Fibroblast of lung (primary cell): ENCODE measurements around the gene SNAPC5. TPM values are rescaled to one million over a fixed set of nuclear protein-coding genes. Genes with fewer than 3 reads are reported as not detected.
A peak's percentile ranks its signal among the peaks of the same experiment; 100 is the strongest.

Source experiments
- DNase-seq, 2 donors: peaks; one replicate each; pipeline versions ENCODE4 v3.0.0 to v3.0.0-alpha.2; 2010; ENCODE audit warnings: low read depth in 2 of 2
- H2AFZ ChIP-seq: 2 replicates; pipeline ENCODE4 v1.5.1; 2012; ENCODE audit warnings: low read length, control low read depth, inconsistent platforms
- H3K27ac ChIP-seq: 2 replicates; pipeline ENCODE4 v1.5.1; 2011; ENCODE audit warnings: low read length, control low read depth; ENCODE audit not compliant: insufficient read depth
- H3K27me3 ChIP-seq: 2 replicates; pipeline ENCODE4 v1.5.1; 2011; ENCODE audit warnings: mild to moderate bottlenecking, low read length; ENCODE audit not compliant: control insufficient read depth, insufficient read depth
- H3K36me3 ChIP-seq: 2 replicates; pipeline ENCODE4 v1.5.1; 2011; ENCODE audit warnings: low read length; ENCODE audit not compliant: control insufficient read depth, insufficient read depth
- H3K4me1 ChIP-seq: 2 replicates; pipeline ENCODE4 v1.5.1; 2011; ENCODE audit warnings: low read length; ENCODE audit not compliant: control insufficient read depth, insufficient read depth; ENCODE audit errors: extremely low read depth
- H3K4me2 ChIP-seq: 2 replicates; pipeline ENCODE4 v1.5.1; 2011; ENCODE audit warnings: low read length, control low read depth; ENCODE audit not compliant: insufficient read depth; ENCODE audit errors: extremely low read depth
- H3K4me3 ChIP-seq, 4 experiments: fragments of 200-600 bp in 1 of 4; sonication (generic) in 1 of 4; replicated peaks in 1 of 4; 2 replicates each; pipeline ENCODE4 v1.5.1; 2011 to 2016; ENCODE audit warnings: low read length in 4 of 4, low read depth in 3 of 4, mild to moderate bottlenecking in 3 of 4, control low read depth in 2 of 4, inconsistent platforms in 1 of 4, mixed read lengths in 1 of 4; ENCODE audit not compliant: insufficient read depth in 1 of 4; ENCODE audit errors: control extremely low read depth in 1 of 4
- H3K79me2 ChIP-seq: 2 replicates; pipeline ENCODE4 v1.5.1; 2012; ENCODE audit warnings: mild to moderate bottlenecking, low read length, inconsistent platforms; ENCODE audit not compliant: control insufficient read depth, insufficient read depth
- H3K9ac ChIP-seq: 2 replicates; pipeline ENCODE4 v1.5.1; 2011; ENCODE audit warnings: mild to moderate bottlenecking, low read length, control low read depth; ENCODE audit not compliant: insufficient read depth
- H3K9me3 ChIP-seq: 2 replicates; pipeline ENCODE4 v1.5.1; 2012; ENCODE audit warnings: low read depth, low read length; ENCODE audit not compliant: control insufficient read depth, insufficient read depth
- H4K20me1 ChIP-seq: 2 replicates; pipeline ENCODE4 v1.5.1; 2011; ENCODE audit warnings: low read length; ENCODE audit not compliant: control insufficient read depth, insufficient read depth; ENCODE audit errors: extremely low read depth
- CTCF ChIP-seq, 2 donors: IDR thresholded peaks in 1 of 2; conservative IDR thresholded peaks in 1 of 2; 1 replicate in 1 of 2; 2 replicates in 1 of 2; pipeline ENCODE4 v1.5.1; 2011 to 2012; ENCODE audit warnings: low read length in 2 of 2, control low read depth in 1 of 2, inconsistent platforms in 1 of 2, low read depth in 1 of 2, mild to moderate bottlenecking in 1 of 2
- EZH2 ChIP-seq: IDR thresholded peaks from 2 replicates; pipeline ENCODE4 v1.5.1; 2012; ENCODE audit warnings: low read length, control low read depth, mild to moderate bottlenecking; ENCODE audit errors: missing control alignments
- polyA minus RNA-seq: library from RNA; depleted of rRNA, polyadenylated mRNA; stranded (reverse); fragments of >200 nt; gene quantifications from 2 replicates; pipeline ENCODE4 v1.2.3, GENCODE V29; 2011; ENCODE audit warnings: low replicate concordance
- polyA plus RNA-seq, 2 donors: library from polyadenylated mRNA; depleted of rRNA in 1 of 2; stranded (reverse) in 1 of 2; unstranded in 1 of 2; fragments of >200 nt; gene quantifications; 2 replicates each; pipeline ENCODE4 v1.2.1, GENCODE V29; 2011 to 2012; ENCODE audit warnings: missing spikeins in 1 of 2
- total RNA-seq: library from RNA; depleted of rRNA; stranded (reverse); fragments of >200 nt; gene quantifications from 2 replicates; pipeline ENCODE4 v1.2.1, GENCODE V29; 2014

SNAPC5 gene
- total RNA-seq, result 28.6 and 36.5 TPM in 2 replicates
- polyA plus RNA-seq, result 40.3 and 48.2 TPM in 2 replicates
- 26.9 and 28.3 TPM in 2 replicates for polyA plus RNA-seq (2012)
- 2.2 and 8.3 TPM in 2 replicates for polyA minus RNA-seq

- no peaks in the 10 kb centered on the region for H4K20me1 ChIP-seq
Measured at GRCh38 chr15:66497502-66498455, at the start of gene SNAPC5. Gene SNAPC5 (minus strand): TSS chr15:66497762. CDS start chr15:66497731, 31 bp downstream.

GRCh38 chr15:66545255-66545654, 47.7 kb upstream of the SNAPC5 start:
- Histone ChIP-seq H3K9ac (no peak overlapping the region), H3K4me1 (no peaks in the 10 kb centered on the region), H3K27me3 (no peaks in the 10 kb centered on the region), H3K36me3 (peaks cover 4% of the 10 kb centered on the region), H4K20me1 (no peaks in the 10 kb centered on the region), H3K9me3 (no peaks in the 10 kb centered on the region), H3K27ac (no peak overlapping the region), H3K79me2 (no peaks in the 10 kb centered on the region), H3K4me3 (no peak overlapping the region), H2AFZ (no peak overlapping the region), H3K4me2 (no peak overlapping the region)
- DNase-seq, result no peak
- TF ChIP-seq EZH2 (no peak), CTCF (conservative IDR thresholded peaks at IDR 0.05 in 1 of 2, IDR thresholded peaks at IDR 0.05 in 1 of 2; ENCODE audit: low read depth in 1 of 2, low read length in 2 of 2) (no peak)

More at GRCh38 chr15:66497502-66498455, at the start of gene SNAPC5:
- H3K9me3 ChIP-seq, result no peaks in the 10 kb centered on the region
- peak within 1 kb of the TSS; percentile 82 for H3K4me2 ChIP-seq
- H3K79me2 ChIP-seq, result peaks cover 34% of the 10 kb centered on the region
- TF ChIP-seq EZH2, result no peak
- TF ChIP-seq CTCF (conservative IDR thresholded peaks at IDR 0.05 in 1 of 2, IDR thresholded peaks at IDR 0.05 in 1 of 2; ENCODE audit: low read depth in 1 of 2, low read length in 2 of 2), result peak; percentile 83 to 89
- H2AFZ ChIP-seq, result peak within 1 kb of the TSS; percentile 56
- H3K27ac ChIP-seq, result peak within 1 kb of the TSS; percentile 83
- H3K4me3 ChIP-seq, result peak within 1 kb of the TSS; percentile 73 to 99 (median 84)
- peaks cover 20% of the 10 kb centered on the region for H3K36me3 ChIP-seq
- H3K4me1 ChIP-seq, result peaks cover 2% of the 10 kb centered on the region
- DNase-seq, result peak; percentile 92 to 93
- H3K9ac ChIP-seq, result peak within 1 kb of the TSS; percentile 75
- no peaks in the 10 kb centered on the region for H3K27me3 ChIP-seq

- Histone ChIP-seq H3K79me2 (no peaks in the 10 kb centered on the region), H4K20me1 (no peaks in the 10 kb centered on the region), H3K4me1 (no peaks in the 10 kb centered on the region), H3K4me3 (no peak overlapping the region), H3K27ac (no peak overlapping the region), H3K9ac (no peak overlapping the region), H3K27me3 (no peaks in the 10 kb centered on the region), H3K36me3 (peaks cover 4% of the 10 kb centered on the region), H3K9me3 (no peaks in the 10 kb centered on the region), H2AFZ (no peak overlapping the region), H3K4me2 (no peak overlapping the region)
- TF ChIP-seq CTCF (conservative IDR thresholded peaks at IDR 0.05 in 1 of 2, IDR thresholded peaks at IDR 0.05 in 1 of 2; ENCODE audit: low read depth in 1 of 2, low read length in 2 of 2) (no peak), EZH2 (no peak)
- DNase-seq, result no peak
Measured at GRCh38 chr15:66542896-66543295, 45.3 kb upstream of the SNAPC5 start.
